HepG2 (cell line): ENCODE results near the gene POLE.

ENCODE experiments used
- EP300 ChIP-seq, 3 experiments: sonication (generic) in 1 of 3; formaldehyde crosslinking in 1 of 3; IDR thresholded peaks; 2 replicates each; pipeline versions ENCODE4 v1.5.1 to v1.6.1; 2011 to 2020; ENCODE audit warnings: low read depth in 2 of 3, low read length in 2 of 3, borderline replicate concordance in 1 of 3, improper control_type of control experiment in 1 of 3, mild to moderate bottlenecking in 1 of 3, missing genetic modification reagents in 1 of 3, moderate library complexity in 1 of 3
- TRIM24 ChIP-seq: sonication (generic); formaldehyde crosslinking; IDR thresholded peaks from 2 replicates; pipeline ENCODE4 v1.8.0; 2022; ENCODE audit warnings: mild to moderate bottlenecking, missing genetic modification reagents
- ZNF773 ChIP-seq: sonication (generic); formaldehyde crosslinking; IDR thresholded peaks from 2 replicates; pipeline ENCODE4 v1.4.0; 2020; ENCODE audit warnings: missing genetic modification reagents, borderline replicate concordance

GRCh38 chr12:132611620-132612019, 75.5 kb downstream of the POLE start:
- TF ChIP-seq EP300 (IDR thresholded peaks at IDR 0.05; ENCODE audit: low read depth in 2 of 2, low read length in 2 of 2), result no peak
- TF ChIP-seq EP300 (CRISPR knock-in tag; IDR thresholded peaks at IDR 0.05; ENCODE audit: borderline replicate concordance), result no peak
- TF ChIP-seq ZNF773 (CRISPR knock-in tag), result no peak
- TF ChIP-seq TRIM24 (CRISPR knock-in tag), result no peak
